Astrocyte of the cerebellum (primary cell): ENCODE results near the gene SORCS2.

Experiments used
- DNase-seq: peaks from one replicate; pipeline ENCODE4 v3.0.0-alpha.2; 2011; ENCODE audit warnings: low read depth
- H3K4me3 ChIP-seq: 2 replicates; pipeline ENCODE4 v1.5.1; 2011; ENCODE audit warnings: mild to moderate bottlenecking, low read depth, low read length, moderate library complexity
- in situ Hi-C: cut with HindIII; loops from 2 replicates; pipeline ENCODE4 v1.10.0; 2017; ENCODE audit warnings: low sequenced_read_pairs
- TF ChIP-seq, protein P1 (sequence below): IDR thresholded peaks from 2 replicates; pipeline ENCODE4 v1.5.1; 2012; ENCODE audit warnings: low read length, low read depth, moderate library complexity, mild to moderate bottlenecking; ENCODE audit errors: missing control alignments

SORCS2 gene

DNA sequence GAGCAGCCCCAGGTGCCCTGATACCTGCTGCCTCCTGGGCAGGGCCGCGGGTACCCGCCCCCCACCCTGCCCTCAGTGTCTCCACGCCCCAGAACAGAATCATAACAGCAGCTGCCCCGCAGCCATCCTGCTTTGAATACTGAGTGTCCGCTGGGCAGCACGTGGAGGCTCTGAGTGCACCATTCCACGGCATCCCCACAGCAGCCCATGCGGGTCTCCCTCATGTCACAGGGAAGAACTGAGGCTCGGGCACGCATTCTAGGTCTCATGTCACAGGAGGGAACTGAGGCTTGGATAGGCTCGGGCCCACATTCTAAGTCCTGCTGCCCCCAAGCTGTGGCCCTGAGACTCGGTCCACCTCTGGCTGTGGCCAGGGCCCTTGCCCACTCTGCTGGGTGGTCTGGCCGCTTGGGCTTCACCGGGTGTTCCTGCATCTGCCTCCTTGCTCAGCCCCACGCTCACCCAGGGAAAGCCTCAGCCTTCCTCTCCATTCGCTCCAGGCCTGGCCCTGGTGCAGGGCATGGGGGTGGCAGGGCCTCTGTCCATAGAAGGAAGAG lies 464.0 kb downstream of the SORCS2 start:
- H3K4me3 ChIP-seq = no peak overlapping the region
- no peak for DNase-seq
- TF ChIP-seq, protein P1, sequence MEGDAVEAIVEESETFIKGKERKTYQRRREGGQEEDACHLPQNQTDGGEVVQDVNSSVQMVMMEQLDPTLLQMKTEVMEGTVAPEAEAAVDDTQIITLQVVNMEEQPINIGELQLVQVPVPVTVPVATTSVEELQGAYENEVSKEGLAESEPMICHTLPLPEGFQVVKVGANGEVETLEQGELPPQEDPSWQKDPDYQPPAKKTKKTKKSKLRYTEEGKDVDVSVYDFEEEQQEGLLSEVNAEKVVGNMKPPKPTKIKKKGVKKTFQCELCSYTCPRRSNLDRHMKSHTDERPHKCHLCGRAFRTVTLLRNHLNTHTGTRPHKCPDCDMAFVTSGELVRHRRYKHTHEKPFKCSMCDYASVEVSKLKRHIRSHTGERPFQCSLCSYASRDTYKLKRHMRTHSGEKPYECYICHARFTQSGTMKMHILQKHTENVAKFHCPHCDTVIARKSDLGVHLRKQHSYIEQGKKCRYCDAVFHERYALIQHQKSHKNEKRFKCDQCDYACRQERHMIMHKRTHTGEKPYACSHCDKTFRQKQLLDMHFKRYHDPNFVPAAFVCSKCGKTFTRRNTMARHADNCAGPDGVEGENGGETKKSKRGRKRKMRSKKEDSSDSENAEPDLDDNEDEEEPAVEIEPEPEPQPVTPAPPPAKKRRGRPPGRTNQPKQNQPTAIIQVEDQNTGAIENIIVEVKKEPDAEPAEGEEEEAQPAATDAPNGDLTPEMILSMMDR = no peak
- in situ Hi-C loops = no loop called here

DNA sequence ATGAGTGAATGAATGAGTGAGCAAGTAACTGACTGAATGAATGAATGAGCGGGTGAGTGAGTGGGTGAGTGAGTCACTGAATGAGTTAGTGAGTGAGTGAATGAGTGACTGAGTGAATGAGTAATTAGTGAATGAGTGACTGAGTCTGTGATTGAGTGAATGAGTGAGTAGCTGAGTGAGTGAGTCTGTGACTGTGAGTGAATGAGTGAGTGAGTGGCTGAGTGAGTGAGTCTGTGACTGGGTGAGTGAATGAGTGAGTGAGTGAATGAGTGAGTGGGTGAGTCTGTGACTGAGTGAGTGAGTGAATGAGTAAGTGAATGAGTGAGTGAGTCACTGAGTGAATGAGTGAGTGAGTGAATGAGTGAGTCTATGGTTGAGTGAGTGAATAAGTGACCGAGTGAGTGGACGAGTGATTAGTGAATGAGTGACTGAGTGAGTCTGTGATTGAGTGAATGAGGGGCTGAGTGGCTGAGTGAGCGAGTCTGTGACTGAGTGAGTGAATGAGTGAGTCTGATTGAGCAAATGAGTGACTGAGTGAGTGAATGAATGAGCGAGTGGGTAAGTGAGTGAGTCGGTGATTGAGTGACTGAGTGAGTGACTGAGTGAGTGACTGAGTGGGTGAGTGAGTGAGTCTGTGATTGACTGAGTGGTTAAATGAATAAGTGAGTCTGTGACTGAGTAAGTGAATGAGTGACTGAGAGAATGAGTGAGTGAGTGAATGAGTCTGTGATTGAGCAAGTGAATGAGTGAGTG lies 465.4 kb downstream of the SORCS2 start:
- TF ChIP-seq, protein P1 = no peak
- no peak for DNase-seq
- in situ Hi-C loops = no loop called here
- H3K4me3 ChIP-seq = no peak overlapping the region

DNA sequence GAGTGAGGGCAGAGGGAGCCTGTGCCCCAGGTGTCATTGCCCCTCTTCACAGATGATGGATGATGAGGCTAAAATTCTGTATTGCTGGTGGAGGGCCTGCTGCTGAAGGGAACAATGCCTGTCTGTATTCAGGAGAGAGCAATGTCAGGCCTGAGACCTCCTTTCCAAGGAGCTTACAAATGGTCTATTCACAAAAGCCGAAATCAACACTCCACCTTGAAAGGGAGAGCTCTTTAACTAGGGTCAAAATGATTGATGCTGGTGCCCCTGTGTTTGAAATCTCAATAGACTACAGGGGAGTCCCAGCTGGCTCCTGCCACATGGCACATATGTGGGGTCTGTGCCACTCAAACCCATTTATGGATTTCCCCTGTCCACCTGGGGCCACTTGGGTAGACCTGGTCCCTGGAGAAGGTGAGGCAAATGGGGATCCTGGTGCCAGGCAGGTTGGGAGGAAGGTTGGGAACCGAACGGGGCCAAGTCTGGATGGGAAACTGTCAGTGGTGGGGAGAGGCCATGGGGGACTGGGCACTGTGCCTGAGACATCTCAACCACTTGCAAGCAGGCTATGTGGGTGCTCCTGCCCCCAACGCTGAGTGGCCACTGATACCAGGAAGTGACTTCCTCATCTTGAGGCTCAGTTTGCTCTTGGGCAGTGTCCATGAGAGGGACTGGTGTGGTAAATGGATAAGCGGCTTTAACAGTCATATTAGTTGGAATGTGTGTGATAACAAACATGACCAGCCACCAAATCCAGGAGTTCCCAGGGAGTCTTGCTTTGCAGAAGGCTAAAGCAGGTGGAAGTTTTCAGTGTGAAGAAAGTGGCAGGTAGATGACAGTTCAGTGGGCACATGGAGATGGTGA lies 466.2 kb downstream of the SORCS2 start:
- in situ Hi-C loops = no loop called here
- DNase-seq = no peak
- no peak overlapping the region for H3K4me3 ChIP-seq
- TF ChIP-seq, protein P1 = no peak

DNA sequence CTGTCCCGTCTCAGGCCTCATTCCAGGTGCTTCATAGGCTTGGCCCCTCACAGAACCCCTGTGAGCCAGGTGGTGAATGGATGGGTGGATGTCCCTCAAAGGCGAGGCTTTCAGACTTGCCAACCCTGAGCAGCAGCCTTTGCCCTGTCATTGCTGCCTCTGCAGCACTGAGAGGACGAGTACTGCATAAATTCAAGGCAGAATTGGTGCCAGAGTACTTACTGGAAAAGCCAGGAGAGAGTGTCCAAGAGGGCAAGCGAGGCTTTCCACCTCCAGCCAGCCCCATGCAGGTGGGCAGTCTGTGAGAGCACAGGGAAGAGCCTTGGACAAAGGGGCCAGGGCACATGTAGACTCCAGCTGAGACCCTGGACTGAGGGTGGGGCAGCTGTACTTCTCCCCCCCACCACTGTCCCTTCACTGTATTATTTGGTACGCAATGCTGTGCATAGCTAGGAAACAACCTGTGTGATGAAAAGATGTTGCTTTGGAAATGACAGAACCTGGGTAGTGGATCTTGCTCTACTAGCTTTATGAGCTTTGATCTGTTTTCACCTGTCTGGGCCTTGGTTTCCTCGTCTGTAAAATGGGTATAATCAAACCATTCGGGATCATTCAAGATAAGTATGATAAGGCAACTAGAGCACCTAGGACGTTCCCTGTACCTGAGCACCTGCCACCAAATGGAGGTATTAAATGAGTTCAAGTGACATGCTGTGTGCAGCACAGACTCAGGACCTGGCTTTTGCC lies 467.3 kb downstream of the SORCS2 start:
- in situ Hi-C loops = no loop called here
- no peak overlapping the region for H3K4me3 ChIP-seq
- TF ChIP-seq, protein P1 = no peak
- no peak for DNase-seq

DNA sequence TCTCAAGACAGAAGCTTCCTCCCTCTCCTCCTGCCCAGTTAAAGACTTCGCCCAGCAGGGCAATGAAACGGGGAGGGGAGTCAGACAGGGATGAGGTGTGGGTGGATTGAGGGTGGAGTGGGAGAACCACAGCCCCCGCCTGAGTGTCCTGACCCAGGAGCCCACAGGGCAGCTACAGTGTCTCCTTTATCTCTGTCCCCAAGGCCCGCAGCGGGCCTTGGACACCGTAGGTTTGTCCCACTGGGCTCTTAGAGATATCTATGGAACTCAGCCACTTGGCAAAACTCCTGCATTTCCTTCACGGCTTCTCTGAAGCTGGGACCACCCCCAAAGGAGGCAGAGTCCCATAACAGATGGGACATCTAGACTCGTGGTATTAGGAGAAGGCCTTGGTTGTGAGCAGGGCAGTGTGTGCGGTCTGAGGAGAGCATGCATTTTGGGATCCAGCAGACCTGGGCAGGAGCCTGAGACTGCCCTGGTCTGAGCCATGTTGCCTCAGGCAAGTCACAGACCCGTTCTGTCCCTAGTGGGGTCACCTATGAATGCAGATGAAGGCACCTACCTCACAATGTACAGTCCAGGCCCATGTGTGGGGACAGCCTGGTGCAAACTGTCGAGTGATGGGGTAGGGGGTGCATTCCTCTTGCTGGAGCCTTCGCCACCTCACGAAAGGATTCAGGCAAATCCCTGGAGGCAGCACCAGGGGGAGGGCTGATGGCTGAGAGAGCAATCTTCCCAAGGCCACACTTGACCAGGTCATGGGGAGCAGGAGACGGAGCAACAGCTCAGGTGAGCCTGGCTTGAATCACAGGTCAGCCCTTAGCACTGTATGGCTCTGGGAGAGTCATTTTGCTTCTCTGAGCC lies 468.1 kb downstream of the SORCS2 start:
- TF ChIP-seq, protein P1 = no peak
- in situ Hi-C loops = no loop called here
- no peak for DNase-seq
- H3K4me3 ChIP-seq = no peak overlapping the region
